ENCODE measurements around the gene ENTPD2.

DNA sequence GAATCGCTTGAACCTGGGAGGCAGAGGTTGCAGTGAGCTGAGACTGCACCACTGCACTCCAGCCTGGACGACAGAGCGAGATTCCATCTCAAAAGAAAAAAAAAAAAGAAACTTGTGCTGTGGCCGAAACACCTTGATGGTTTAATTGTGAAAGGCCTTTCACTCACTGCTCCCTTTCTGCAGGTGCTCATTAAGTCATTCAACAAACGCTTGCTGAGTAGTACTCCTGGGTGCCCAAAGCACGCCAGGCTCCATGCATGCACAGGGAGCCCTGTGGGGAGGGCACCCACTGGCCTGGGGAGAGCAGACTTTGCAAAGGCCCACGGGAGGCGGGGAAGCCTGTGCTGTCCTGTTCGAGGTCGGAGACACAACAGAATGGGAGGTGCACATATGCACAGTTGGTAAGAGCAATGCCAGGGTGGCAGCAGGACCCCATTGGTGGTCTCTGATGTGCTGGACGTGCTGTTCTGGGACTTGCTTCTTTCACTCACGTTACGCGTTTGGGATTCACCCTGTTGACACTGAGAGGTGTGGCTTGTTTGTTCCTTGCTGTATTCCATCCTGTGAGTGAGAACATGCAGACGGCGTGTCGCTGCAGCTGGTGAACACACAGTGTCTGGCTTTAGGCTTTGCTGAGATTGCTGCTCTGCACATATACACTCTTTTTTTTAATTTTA is 3.0 kb upstream of the ENTPD2 start:
- TF ChIP-seq CTCF (conservative IDR thresholded peaks at IDR 0.05; ENCODE audit: low read depth, low read length) (no peak), USF2 (IDR thresholded peaks at IDR 0.05; ENCODE audit: low read depth, low read length) (no peak), RAD21 (IDR thresholded peaks at IDR 0.05; ENCODE audit: low read length) (no peak), NFE2L2 (IDR thresholded peaks at IDR 0.05; ENCODE audit: low read depth, low read length) (no peak), POLR2A (IDR thresholded peaks at IDR 0.05; ENCODE audit: low read depth, low read length) (no peak), MAFK (IDR thresholded peaks at IDR 0.05; ENCODE audit: low read depth, low read length) (no peak), RCOR1 (IDR thresholded peaks at IDR 0.05; ENCODE audit: insufficient replicate concordance, low read length) (no peak), SMC3 (IDR thresholded peaks at IDR 0.05; ENCODE audit: low read depth, low read length) (no peak), CEBPB (IDR thresholded peaks at IDR 0.05; ENCODE audit: low read depth, low read length) (no peak), BHLHE40 (IDR thresholded peaks at IDR 0.05; ENCODE audit: low read depth, low read length) (no peak), MXI1 (IDR thresholded peaks at IDR 0.05; ENCODE audit: borderline replicate concordance, low read depth, low read length) (no peak), RFX5 (IDR thresholded peaks at IDR 0.05; ENCODE audit: low read depth, low read length) (no peak), CHD1 (IDR thresholded peaks at IDR 0.05; ENCODE audit: low read depth, low read length) (no peak)
- TF ChIP-seq, protein P1, sequence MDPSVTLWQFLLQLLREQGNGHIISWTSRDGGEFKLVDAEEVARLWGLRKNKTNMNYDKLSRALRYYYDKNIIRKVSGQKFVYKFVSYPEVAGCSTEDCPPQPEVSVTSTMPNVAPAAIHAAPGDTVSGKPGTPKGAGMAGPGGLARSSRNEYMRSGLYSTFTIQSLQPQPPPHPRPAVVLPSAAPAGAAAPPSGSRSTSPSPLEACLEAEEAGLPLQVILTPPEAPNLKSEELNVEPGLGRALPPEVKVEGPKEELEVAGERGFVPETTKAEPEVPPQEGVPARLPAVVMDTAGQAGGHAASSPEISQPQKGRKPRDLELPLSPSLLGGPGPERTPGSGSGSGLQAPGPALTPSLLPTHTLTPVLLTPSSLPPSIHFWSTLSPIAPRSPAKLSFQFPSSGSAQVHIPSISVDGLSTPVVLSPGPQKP (IDR thresholded peaks at IDR 0.05; ENCODE audit: borderline replicate concordance, low read depth, low read length): no peak

All from IMR-90 (cell line).